HCEC 1CT (cell line): ENCODE measurements around the gene ACBD6.
"Not testable (repeated sequence)": the region's sequence is repeated elsewhere in the genome, so short reads cannot be mapped to it uniquely, and the experiment has no call there.

ENCODE experiments used
- DNase-seq: peaks from one replicate; pipeline ENCODE4 v3.0.0-alpha.2; 2017

The ACBD6 gene

GRCh38 chr1:180408128-180408527 is 94.2 kb downstream of the ACBD6 start:
- not testable (repeated sequence) for DNase-seq

- DNase-seq = no peak
These were observed 95.3 kb downstream of the ACBD6 start for GRCh38 chr1:180407051-180407450.

GRCh38 chr1:180402551-180402950 is 99.8 kb downstream of the ACBD6 start:
- DNase-seq = no peak

GRCh38 chr1:180402001-180402400 is 100.4 kb downstream of the ACBD6 start:
- no peak for DNase-seq

- no peak for DNase-seq
These were observed 105.2 kb downstream of the ACBD6 start for GRCh38 chr1:180397175-180397574.

GRCh38 chr1:180392427-180393145 is 109.8 kb downstream of the ACBD6 start:
- no peak for DNase-seq

GRCh38 chr1:180392020-180392419 is 110.4 kb downstream of the ACBD6 start:
- no peak for DNase-seq

GRCh38 chr1:180387413-180387812 is 115.0 kb downstream of the ACBD6 start:
- DNase-seq = no peak

- DNase-seq = no peak
These were observed 115.5 kb downstream of the ACBD6 start for GRCh38 chr1:180386745-180387367.

- no peak for DNase-seq
These were observed 117.2 kb downstream of the ACBD6 start for GRCh38 chr1:180385144-180385543.

- DNase-seq = no peak
These were observed 117.9 kb downstream of the ACBD6 start for GRCh38 chr1:180384286-180385005.

- peak; percentile 1 for DNase-seq
These were observed 119.9 kb downstream of the ACBD6 start for GRCh38 chr1:180382326-180383115.

- no peak for DNase-seq
These were observed 121.2 kb downstream of the ACBD6 start for GRCh38 chr1:180381184-180381580.

- no peak for DNase-seq
These were observed 121.9 kb downstream of the ACBD6 start for GRCh38 chr1:180380259-180381183.

GRCh38 chr1:180376800-180377199 is 125.6 kb downstream of the ACBD6 start:
- DNase-seq = no peak

- no peak for DNase-seq
These were observed 126.1 kb downstream of the ACBD6 start for GRCh38 chr1:180376253-180376652.

- no peak for DNase-seq
These were observed 129.6 kb downstream of the ACBD6 start for GRCh38 chr1:180372728-180373127.

GRCh38 chr1:180370597-180370996 is 131.8 kb downstream of the ACBD6 start:
- DNase-seq = no peak

- no peak for DNase-seq
These were observed 132.2 kb downstream of the ACBD6 start for GRCh38 chr1:180370188-180370587.

- no peak for DNase-seq
These were observed 133.3 kb downstream of the ACBD6 start for GRCh38 chr1:180369061-180369460.

- peak; percentile 48 for DNase-seq
These were observed 135.9 kb downstream of the ACBD6 start for GRCh38 chr1:180366371-180367068.
